NB4 (cell line): ENCODE results near the gene ACBD6.
A peak's percentile ranks its signal among the peaks of the same experiment; 100 is the strongest.

Experiments used
- CTCF ChIP-seq: IDR thresholded peaks from one replicate; pipeline ENCODE4 v1.5.1; 2012; ENCODE audit warnings: low read depth, low read length
- MAX ChIP-seq: IDR thresholded peaks from 2 replicates; pipeline ENCODE4 v1.6.1; 2011; ENCODE audit warnings: low read depth, low read length
- POLR2A ChIP-seq: IDR thresholded peaks from 2 replicates; pipeline ENCODE4 v1.6.1; 2011; ENCODE audit warnings: mild to moderate bottlenecking; ENCODE audit not compliant: insufficient read length; ENCODE audit errors: extremely low read depth

- peak; percentile 94 for TF ChIP-seq CTCF
- peak; percentile 88 for TF ChIP-seq MAX
- no peak for TF ChIP-seq POLR2A
Observed at GRCh38 chr1:180252638-180253536, 249.5 kb downstream of the ACBD6 start.
